HUES6 (cell line): ENCODE measurements around the gene CITED2.

ENCODE experiments used
- H3K27ac ChIP-seq: 2 replicates; pipeline ENCODE4 v1.7.0; 2013; ENCODE audit warnings: low read depth, mild to moderate bottlenecking, low read length, inconsistent platforms
- H3K27me3 ChIP-seq: 2 replicates; pipeline ENCODE4 v1.6.1; 2013; ENCODE audit warnings: low read length; ENCODE audit not compliant: control insufficient read depth, insufficient read depth
- H3K36me3 ChIP-seq: 2 replicates; pipeline ENCODE4 v1.6.1; 2013; ENCODE audit warnings: low read length; ENCODE audit not compliant: control insufficient read depth, insufficient read depth
- H3K4me1 ChIP-seq: 2 replicates; pipeline ENCODE4 v1.6.1; 2013; ENCODE audit warnings: low read length; ENCODE audit not compliant: control insufficient read depth, insufficient read depth
- H3K4me3 ChIP-seq: 2 replicates; pipeline ENCODE4 v1.5.1; 2013; ENCODE audit warnings: low read depth, low read length
- H3K9ac ChIP-seq: one replicate; pipeline ENCODE4 v1.6.1; 2013; ENCODE audit warnings: mild to moderate bottlenecking, low read length
- H3K9me3 ChIP-seq: 2 replicates; pipeline ENCODE4 v1.6.1; 2013; ENCODE audit warnings: low read depth, low read length; ENCODE audit not compliant: control insufficient read depth, insufficient read depth

CITED2 gene

DNA sequence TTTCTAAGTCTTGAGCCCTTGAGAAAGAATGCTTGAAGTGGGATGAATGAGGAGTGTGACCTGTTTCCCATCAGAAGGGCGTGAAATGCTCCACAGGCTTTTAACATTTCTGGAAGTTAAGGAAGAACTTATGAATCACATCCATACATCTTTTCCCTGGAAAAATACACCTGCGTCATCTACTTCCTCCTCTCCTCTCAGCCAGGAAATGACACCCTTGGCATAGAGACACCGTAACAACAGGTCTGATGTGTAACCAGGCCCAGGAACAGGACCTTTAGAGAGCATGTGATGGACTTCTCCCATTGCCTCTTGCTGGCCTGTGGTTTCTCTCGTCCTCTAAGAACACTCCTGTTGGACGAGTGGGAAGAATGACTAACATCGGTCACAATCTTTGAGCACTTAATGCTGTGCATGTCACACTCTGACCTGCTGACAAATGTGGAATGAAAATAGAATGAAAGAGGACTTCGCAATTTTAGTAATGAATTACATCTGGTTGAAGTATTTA lies 28.5 kb upstream of the CITED2 start:
- Histone ChIP-seq H3K36me3 (no peaks in the 10 kb centered on the region), H3K9ac (no peak overlapping the region)

DNA sequence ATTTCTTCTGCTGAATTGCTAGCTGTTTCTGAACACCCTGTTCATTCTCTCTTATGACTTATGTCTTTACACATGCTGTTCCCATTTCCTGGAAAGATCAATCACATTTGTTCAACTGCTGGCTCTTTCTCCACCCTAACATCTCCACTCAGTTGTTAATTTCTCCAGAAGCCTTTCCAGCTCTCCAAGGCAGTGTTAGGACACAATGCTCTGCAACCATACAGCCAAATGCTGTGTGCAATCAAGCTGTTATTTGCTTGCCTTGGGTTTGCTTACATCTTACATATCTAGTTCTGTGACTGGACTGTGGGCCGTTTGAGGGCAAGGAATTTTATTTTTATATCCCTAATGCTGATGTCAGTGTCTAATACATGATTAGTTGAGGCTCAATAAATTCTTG lies 24.2 kb upstream of the CITED2 start:
- Histone ChIP-seq H3K9ac (no peak overlapping the region), H3K36me3 (no peaks in the 10 kb centered on the region), H3K4me1 (peaks cover 14% of the 10 kb centered on the region), H3K9me3 (no peaks in the 10 kb centered on the region), H3K27ac (no peak overlapping the region), H3K4me3 (no peak overlapping the region), H3K27me3 (peaks cover 37% of the 10 kb centered on the region; the same call in 1 of the 2 replicates)

More for the DNA sequence above, 28.5 kb upstream of the CITED2 start:
- H3K4me1 ChIP-seq, result no peaks in the 10 kb centered on the region
- no peaks in the 10 kb centered on the region for H3K9me3 ChIP-seq
- H3K4me3 ChIP-seq, result no peak overlapping the region
- peaks cover 13% of the 10 kb centered on the region; the same call in 1 of the 2 replicates for H3K27me3 ChIP-seq
- no peak overlapping the region for H3K27ac ChIP-seq

DNA sequence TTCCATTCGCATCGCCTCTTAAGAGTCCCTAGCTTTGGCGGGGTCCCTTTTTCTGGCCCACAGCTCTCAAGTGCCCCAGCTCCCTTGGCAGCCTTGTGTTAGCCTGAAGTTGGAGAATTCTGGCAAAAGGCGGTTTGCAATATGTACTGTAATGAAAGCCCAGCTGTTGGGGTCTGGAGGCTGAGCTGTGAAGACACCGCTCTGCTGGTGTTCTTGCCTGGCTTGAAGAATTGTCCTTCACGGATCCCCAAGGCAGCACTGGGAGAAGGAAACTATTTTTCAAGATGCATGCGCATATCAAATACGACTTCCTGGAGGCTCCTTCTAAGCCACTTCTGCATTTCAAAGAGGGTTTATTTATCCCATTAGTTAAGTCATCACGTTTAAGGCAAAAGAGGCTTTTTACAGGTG lies 21.4 kb upstream of the CITED2 start:
- H3K4me3 ChIP-seq, result no peak overlapping the region
- no peaks in the 10 kb centered on the region for H3K36me3 ChIP-seq
- peak overlapping the region; percentile 1; the same call in 1 of the 2 replicates for H3K27ac ChIP-seq
- H3K9me3 ChIP-seq, result no peaks in the 10 kb centered on the region
- peaks cover 17% of the 10 kb centered on the region for H3K4me1 ChIP-seq
- H3K9ac ChIP-seq, result peak overlapping the region; percentile 22
- peaks cover 37% of the 10 kb centered on the region; the same call in 1 of the 2 replicates for H3K27me3 ChIP-seq

DNA sequence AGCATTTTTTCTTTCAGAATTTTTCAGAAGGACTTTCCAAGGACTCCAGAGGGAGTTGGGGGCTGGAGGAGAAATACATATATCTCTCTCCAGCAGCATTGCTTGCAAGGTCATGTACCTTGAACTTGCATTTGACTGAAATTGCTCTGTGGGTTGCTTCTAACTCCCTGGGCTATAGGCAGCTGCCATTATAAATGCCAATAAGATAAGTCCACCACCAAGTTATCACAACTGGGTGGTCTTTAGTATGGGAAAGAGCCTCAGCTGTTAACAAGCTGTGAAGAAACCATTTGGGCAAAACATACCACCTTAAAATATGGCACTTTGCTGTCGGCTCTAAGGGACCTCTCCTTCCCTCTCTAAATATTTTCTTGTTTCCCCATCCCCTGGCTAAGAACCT lies 20.9 kb upstream of the CITED2 start:
- no peaks in the 10 kb centered on the region for H3K36me3 ChIP-seq
- peaks cover 32% of the 10 kb centered on the region; the same call in 1 of the 2 replicates for H3K27me3 ChIP-seq
- H3K9ac ChIP-seq, result peak overlapping the region; percentile 22
- H3K9me3 ChIP-seq, result no peaks in the 10 kb centered on the region
- no peak overlapping the region for H3K4me3 ChIP-seq
- H3K4me1 ChIP-seq, result peaks cover 17% of the 10 kb centered on the region
- H3K27ac ChIP-seq, result peak overlapping the region; percentile 1; the same call in 1 of the 2 replicates

DNA sequence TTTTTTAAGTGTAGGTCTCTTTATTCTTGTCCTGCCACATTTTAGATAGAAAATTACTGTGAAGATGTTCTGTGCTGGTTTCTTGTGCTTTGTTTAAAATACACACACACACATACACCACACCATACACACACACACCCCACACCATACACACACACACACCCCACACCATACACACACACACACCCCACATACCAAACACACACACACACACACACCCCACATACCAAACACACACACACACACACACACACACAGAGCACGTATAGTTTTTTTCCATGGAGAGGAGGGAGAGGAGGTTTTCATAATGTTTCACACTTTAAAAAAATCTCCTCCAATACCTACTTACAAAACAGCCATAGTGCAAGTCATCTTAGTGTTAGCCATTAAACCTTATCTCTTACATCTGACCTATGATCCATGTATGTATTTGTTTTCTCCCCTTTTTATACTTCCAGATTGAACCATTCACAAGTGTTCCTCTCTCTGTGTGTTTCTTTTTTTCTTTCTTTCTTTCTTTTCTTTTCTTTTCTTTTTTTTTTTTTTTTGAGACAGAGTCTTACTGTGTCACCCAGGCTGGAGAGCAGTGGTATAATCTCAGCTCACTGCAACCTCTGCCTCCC lies 19.7 kb upstream of the CITED2 start:
- peaks cover 17% of the 10 kb centered on the region for H3K4me1 ChIP-seq
- H3K9ac ChIP-seq, result no peak overlapping the region
- peaks cover 30% of the 10 kb centered on the region; the same call in 1 of the 2 replicates for H3K27me3 ChIP-seq
- no peaks in the 10 kb centered on the region for H3K9me3 ChIP-seq
- H3K4me3 ChIP-seq, result no peak overlapping the region
- H3K27ac ChIP-seq, result no peak overlapping the region
- H3K36me3 ChIP-seq, result no peaks in the 10 kb centered on the region

DNA sequence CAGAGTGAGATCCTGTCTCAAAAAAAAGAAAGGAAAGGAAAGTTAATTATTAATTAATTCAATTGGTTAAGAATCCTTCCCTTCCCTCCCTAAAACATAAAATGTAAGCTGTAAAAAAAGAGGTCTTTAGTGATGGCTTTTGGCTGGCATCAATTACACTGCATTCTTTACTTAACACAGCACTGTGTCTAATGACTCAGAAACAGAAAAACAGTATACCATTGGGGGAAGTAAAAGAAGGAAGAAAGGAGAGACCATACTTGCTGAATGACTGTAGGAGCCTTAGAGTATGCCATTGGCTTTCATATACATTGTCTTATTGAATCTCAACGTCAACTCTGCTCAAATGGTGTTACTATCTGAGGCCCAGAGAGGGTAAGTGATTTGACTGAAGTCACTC lies 18.3 kb upstream of the CITED2 start:
- H3K27ac ChIP-seq, result no peak overlapping the region
- no peaks in the 10 kb centered on the region for H3K9me3 ChIP-seq
- no peaks in the 10 kb centered on the region for H3K36me3 ChIP-seq
- H3K4me3 ChIP-seq, result no peak overlapping the region
- peaks cover 23% of the 10 kb centered on the region; the same call in 1 of the 2 replicates for H3K27me3 ChIP-seq
- H3K4me1 ChIP-seq, result peaks cover 17% of the 10 kb centered on the region
- no peak overlapping the region for H3K9ac ChIP-seq

DNA sequence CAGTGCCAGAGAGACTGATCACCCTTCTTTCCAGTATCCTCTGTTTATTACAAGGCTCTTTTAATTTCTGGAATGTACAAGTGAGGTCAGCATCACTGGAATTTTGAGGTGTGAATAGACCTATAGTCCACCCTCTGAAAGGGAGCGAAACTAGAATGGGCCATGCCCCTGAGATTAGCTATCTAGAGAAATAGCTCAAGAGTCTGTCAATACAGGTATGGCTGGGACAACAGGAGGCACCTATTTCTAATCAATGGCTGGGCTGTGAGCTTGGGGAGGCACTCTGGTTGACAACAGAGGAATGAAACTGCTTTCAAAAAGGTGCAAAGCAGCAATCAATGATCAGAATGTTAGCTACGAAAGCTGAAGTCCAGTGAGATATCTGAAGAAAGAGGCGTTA lies 17.3 kb upstream of the CITED2 start:
- no peaks in the 10 kb centered on the region for H3K9me3 ChIP-seq
- peaks cover 20% of the 10 kb centered on the region; the same call in 1 of the 2 replicates for H3K27me3 ChIP-seq
- H3K27ac ChIP-seq, result no peak overlapping the region
- H3K4me3 ChIP-seq, result no peak overlapping the region
- peaks cover 17% of the 10 kb centered on the region for H3K4me1 ChIP-seq
- H3K9ac ChIP-seq, result no peak overlapping the region
- H3K36me3 ChIP-seq, result no peaks in the 10 kb centered on the region

DNA sequence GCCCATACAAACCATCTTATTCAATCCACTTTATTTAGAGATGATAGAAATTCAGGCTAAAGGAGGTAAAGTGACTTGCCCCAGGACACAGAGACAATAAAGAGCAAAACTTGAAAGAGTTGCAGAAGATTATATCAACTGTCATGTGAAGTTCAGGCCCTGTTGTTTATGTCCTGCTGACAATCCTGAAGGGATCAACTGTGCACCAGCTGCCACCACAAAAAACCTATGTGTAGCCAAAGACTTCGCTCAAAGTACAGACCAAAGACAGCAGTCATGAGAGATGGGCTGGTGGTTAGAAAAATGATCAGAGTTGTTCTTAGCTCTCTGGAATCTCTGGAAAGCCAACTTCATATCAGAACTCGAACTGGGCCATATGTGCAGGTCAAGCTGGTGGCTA lies 16.0 kb upstream of the CITED2 start:
- H3K9ac ChIP-seq, result no peak overlapping the region
- H3K36me3 ChIP-seq, result no peaks in the 10 kb centered on the region
- no peak overlapping the region for H3K4me3 ChIP-seq
- H3K9me3 ChIP-seq, result no peaks in the 10 kb centered on the region
- H3K4me1 ChIP-seq, result peaks cover 9% of the 10 kb centered on the region
- peaks cover 14% of the 10 kb centered on the region; the same call in 1 of the 2 replicates for H3K27me3 ChIP-seq
- H3K27ac ChIP-seq, result no peak overlapping the region

DNA sequence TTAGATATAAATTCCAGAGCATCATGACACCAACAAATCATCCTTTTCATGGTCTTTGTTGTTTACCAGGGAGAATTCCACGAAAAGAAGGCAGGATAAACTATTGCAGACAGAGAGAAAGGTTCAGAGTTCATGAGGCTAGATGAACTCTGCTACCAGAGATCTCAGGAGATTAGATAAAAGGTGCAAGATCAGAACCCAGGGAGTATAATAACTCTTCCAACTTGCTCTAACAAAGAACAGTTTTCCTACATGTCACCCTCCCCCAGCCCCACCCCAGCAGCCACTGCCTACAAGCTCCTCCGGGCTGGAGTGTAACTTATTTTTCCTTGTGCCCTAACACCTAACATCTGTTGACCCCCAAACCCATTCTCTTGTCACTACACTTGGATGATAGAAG lies 13.9 kb upstream of the CITED2 start:
- H3K9ac ChIP-seq, result no peak overlapping the region
- peaks cover under 1% of the 10 kb centered on the region; the same call in 1 of the 2 replicates for H3K4me1 ChIP-seq
- H3K27ac ChIP-seq, result no peak overlapping the region
- no peaks in the 10 kb centered on the region for H3K9me3 ChIP-seq
- H3K36me3 ChIP-seq, result no peaks in the 10 kb centered on the region
- H3K4me3 ChIP-seq, result no peak overlapping the region
- no peaks in the 10 kb centered on the region; the same call in 1 of the 2 replicates for H3K27me3 ChIP-seq

DNA sequence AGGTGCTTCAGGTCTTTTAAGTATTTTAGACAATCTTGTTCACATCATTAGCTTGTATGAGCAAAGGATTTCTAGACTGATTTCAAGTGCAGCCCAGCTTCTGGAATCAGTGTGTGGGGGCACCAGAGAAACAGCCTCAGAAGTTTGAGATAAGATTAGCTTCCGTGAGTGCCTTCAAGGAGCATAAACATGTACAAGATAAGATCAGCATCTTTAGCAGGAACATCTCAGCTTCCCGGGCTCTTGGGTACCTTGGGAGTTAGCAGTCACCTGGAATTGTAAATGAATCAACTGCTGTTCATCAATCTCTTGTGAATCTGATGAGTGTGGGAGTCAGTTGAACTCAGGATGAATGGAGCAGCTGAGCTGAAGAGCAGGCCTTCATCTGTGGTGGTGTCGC lies 12.0 kb upstream of the CITED2 start:
- H3K27me3 ChIP-seq, result no peaks in the 10 kb centered on the region
- no peaks in the 10 kb centered on the region for H3K36me3 ChIP-seq
- H3K9ac ChIP-seq, result no peak overlapping the region
- H3K4me1 ChIP-seq, result no peaks in the 10 kb centered on the region; the same call in 1 of the 2 replicates
- no peak overlapping the region for H3K27ac ChIP-seq
- no peaks in the 10 kb centered on the region for H3K9me3 ChIP-seq
- H3K4me3 ChIP-seq, result no peak overlapping the region

DNA sequence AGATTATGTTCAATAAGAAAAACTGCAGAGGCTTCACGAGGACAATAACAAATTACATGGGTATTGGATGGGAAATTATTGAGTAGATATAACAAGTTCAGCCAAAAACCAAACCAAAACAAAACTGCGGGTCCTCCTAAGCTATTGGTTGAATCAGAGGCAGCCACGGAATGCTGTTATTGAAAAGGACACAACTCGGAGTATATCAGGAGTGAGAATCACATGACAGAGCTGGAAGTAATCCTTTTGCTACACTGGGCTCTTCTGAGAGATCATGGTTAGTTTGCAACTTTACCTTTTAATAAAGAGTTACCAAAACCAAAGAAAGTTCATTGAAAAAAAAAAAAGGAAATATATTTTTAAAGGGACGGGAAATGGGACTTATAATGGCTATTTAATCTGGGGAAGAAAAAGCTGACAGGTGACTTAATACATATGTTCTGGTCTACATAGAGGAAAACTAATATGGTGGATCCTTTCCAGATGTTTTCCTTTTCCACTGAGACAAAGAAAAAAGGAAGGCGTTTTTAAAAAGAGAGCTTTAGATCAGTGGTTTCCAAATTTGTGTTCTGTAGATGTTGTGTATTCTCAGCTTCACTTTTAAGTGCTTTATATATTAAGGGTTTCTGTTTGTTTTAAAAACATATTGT lies 6.9 kb upstream of the CITED2 start:
- Histone ChIP-seq H3K27ac (no peak overlapping the region), H3K27me3 (no peaks in the 10 kb centered on the region), H3K9ac (no peak overlapping the region), H3K9me3 (no peaks in the 10 kb centered on the region), H3K36me3 (no peaks in the 10 kb centered on the region), H3K4me1 (peaks cover 15% of the 10 kb centered on the region), H3K4me3 (no peak overlapping the region)
